Osteoblast (primary cell): ENCODE measurements around the gene CYLC2. TPM values are rescaled to one million over a fixed set of nuclear protein-coding genes. Genes with fewer than 3 reads are reported as not detected.

Experiments
- DNase-seq: peaks from one replicate; pipeline ENCODE4 v3.0.0; 2011; ENCODE audit warnings: low spot score, mixed read lengths; ENCODE audit not compliant: insufficient read length; ENCODE audit errors: missing footprints
- H2AFZ ChIP-seq: 2 replicates; pipeline ENCODE4 v1.6.0; 2011; ENCODE audit warnings: mild to moderate bottlenecking, low read length
- H3K27ac ChIP-seq: 2 replicates; pipeline ENCODE4 v1.5.1; 2011; ENCODE audit warnings: mild to moderate bottlenecking, low read depth, low read length, moderate library complexity
- H3K27me3 ChIP-seq: 2 replicates; pipeline ENCODE4 v1.6.0; 2012; ENCODE audit warnings: mild to moderate bottlenecking, control low read depth, inconsistent platforms, low read length, moderate library complexity; ENCODE audit not compliant: insufficient read depth
- H3K36me3 ChIP-seq: 2 replicates; pipeline ENCODE4 v1.5.1; 2011; ENCODE audit warnings: mild to moderate bottlenecking, low read length, control low read depth, moderate library complexity; ENCODE audit not compliant: insufficient read depth
- H3K4me1 ChIP-seq: 2 replicates; pipeline ENCODE4 v1.5.1; 2011; ENCODE audit warnings: mild to moderate bottlenecking, low read length, control low read depth, moderate library complexity; ENCODE audit not compliant: insufficient read depth
- H3K4me2 ChIP-seq: 2 replicates; pipeline ENCODE4 v1.6.0; 2011; ENCODE audit warnings: mild to moderate bottlenecking, low read length; ENCODE audit not compliant: insufficient read depth
- H3K4me3 ChIP-seq: fragments of 200-600 bp; sonication (generic); 3 replicates; pipeline ENCODE4 v1.5.1; 2012; ENCODE audit warnings: mild to moderate bottlenecking, low read length, inconsistent platforms; ENCODE audit not compliant: insufficient read depth
- H3K79me2 ChIP-seq: 2 replicates; pipeline ENCODE4 v1.6.0; 2012; ENCODE audit warnings: mild to moderate bottlenecking, low read length, control low read depth, inconsistent platforms; ENCODE audit not compliant: insufficient read depth
- H3K9me3 ChIP-seq: 2 replicates; pipeline ENCODE4 v1.5.1; 2011; ENCODE audit warnings: low read depth, low read length, control low read depth
- H4K20me1 ChIP-seq: 2 replicates; pipeline ENCODE4 v1.6.0; 2012; ENCODE audit warnings: mild to moderate bottlenecking, low read length, control low read depth; ENCODE audit not compliant: insufficient read depth
- total RNA-seq: library from RNA; depleted of rRNA; stranded (reverse); fragments of >200 nt; gene quantifications from 2 replicates; pipeline ENCODE4 v1.2.3, GENCODE V29; 2012
- TF ChIP-seq, protein P1 (sequence below): IDR thresholded peaks from 2 replicates; pipeline ENCODE4 v1.5.1; 2011; ENCODE audit warnings: mild to moderate bottlenecking, low read depth, low read length, moderate library complexity; ENCODE audit errors: extremely low read depth

The CYLC2 gene
- total RNA-seq, 1 donor = not detected

DNA sequence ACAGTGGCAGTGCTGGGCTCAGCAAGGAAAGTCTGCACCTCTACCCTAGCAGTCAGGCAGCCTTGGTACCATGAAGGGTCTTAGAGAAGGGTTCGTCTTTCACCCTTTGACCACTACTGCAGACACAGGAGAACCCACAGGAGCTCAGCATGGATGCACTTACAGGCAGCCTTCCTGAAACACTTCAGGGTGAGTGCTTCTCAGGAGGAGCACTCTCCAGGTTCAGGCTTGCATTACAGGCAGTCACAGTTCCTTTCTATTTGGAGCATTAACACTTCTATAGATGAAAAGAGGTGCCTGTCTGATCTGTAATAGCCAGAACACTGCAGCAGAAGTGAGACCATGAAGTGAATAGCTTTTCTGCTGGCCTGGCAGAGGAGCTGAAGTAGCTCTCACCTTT, 8.7 kb upstream of the CYLC2 start:
- no peak for DNase-seq
- Histone ChIP-seq H3K4me1 (no peaks in the 10 kb centered on the region), H3K79me2 (no peaks in the 10 kb centered on the region), H3K27me3 (no peaks in the 10 kb centered on the region), H3K9me3 (no peaks in the 10 kb centered on the region), H3K27ac (no peak overlapping the region), H3K36me3 (no peaks in the 10 kb centered on the region), H4K20me1 (no peaks in the 10 kb centered on the region), H3K4me2 (no peak overlapping the region), H3K4me3 (no peak overlapping the region), H2AFZ (no peak overlapping the region)
- TF ChIP-seq, protein P1, sequence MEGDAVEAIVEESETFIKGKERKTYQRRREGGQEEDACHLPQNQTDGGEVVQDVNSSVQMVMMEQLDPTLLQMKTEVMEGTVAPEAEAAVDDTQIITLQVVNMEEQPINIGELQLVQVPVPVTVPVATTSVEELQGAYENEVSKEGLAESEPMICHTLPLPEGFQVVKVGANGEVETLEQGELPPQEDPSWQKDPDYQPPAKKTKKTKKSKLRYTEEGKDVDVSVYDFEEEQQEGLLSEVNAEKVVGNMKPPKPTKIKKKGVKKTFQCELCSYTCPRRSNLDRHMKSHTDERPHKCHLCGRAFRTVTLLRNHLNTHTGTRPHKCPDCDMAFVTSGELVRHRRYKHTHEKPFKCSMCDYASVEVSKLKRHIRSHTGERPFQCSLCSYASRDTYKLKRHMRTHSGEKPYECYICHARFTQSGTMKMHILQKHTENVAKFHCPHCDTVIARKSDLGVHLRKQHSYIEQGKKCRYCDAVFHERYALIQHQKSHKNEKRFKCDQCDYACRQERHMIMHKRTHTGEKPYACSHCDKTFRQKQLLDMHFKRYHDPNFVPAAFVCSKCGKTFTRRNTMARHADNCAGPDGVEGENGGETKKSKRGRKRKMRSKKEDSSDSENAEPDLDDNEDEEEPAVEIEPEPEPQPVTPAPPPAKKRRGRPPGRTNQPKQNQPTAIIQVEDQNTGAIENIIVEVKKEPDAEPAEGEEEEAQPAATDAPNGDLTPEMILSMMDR = no peak

DNA sequence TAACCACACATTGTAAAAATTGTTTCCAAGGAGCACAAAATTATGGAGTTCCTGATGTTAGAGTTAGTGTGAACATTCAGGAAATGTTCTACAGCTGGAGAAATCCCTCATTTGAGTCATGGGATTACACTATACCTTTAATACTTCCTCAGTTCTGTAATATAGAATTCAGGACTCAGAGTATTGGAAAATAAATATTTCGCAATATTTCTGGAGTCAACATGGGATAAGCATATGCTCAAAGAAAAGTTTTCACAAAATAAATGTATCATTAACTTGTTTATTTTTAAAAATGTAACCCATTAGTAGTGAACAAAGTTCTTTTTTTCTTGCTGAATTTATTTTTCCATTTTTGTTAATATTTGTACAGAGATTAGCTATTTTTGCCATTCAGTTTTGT, 8.6 kb downstream of the CYLC2 start:
- no peaks in the 10 kb centered on the region for H3K27me3 ChIP-seq
- TF ChIP-seq, protein P1 = no peak
- no peak overlapping the region for H2AFZ ChIP-seq
- H3K4me3 ChIP-seq = no peak overlapping the region
- no peak for DNase-seq
- H3K36me3 ChIP-seq = no peaks in the 10 kb centered on the region
- H3K9me3 ChIP-seq = no peaks in the 10 kb centered on the region
- H3K27ac ChIP-seq = no peak overlapping the region
- no peaks in the 10 kb centered on the region for H3K79me2 ChIP-seq
- no peaks in the 10 kb centered on the region for H3K4me1 ChIP-seq
- H3K4me2 ChIP-seq = no peak overlapping the region
- H4K20me1 ChIP-seq = no peaks in the 10 kb centered on the region

DNA sequence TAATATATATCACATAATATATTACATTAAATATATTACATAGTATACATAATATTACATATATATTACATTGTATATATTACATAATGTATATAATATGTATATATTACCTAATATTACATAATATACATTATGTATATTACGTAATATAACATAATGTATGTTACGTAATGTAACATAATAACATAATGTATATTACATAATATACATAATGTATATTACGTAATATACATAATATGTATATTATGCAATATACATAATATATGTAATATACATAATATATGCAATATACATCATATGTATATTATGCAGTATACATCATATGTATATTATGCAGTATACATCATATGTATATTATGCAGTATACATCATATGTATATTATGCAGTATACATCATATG, 19.1 kb downstream of the CYLC2 start:
- Histone ChIP-seq H3K79me2 (no peaks in the 10 kb centered on the region), H3K27ac (no peak overlapping the region), H4K20me1 (no peaks in the 10 kb centered on the region), H3K9me3 (no peaks in the 10 kb centered on the region), H2AFZ (no peak overlapping the region), H3K27me3 (no peaks in the 10 kb centered on the region), H3K4me3 (no peak overlapping the region), H3K4me2 (no peak overlapping the region), H3K4me1 (no peaks in the 10 kb centered on the region), H3K36me3 (no peaks in the 10 kb centered on the region)
- TF ChIP-seq, protein P1 = no peak
- DNase-seq = no peak

DNA sequence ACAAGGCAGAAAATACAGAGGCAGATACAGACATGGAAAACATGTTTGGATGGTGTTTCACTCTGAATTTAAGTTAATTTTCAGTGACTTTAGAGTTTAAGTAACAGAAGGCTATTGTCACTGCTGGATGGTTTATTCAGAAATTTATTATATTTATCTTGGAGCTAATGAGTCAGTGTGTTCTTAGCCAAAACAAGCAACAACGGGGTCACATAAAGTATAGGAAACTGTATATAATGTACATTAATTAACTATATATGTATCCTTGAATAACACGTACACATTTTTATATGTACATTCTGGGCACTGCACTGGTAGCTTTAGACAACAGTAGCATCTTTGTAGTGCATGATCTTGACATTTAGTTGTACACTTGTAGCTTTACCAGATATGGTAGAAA, 30.7 kb downstream of the CYLC2 start:
- H3K4me3 ChIP-seq = no peak overlapping the region
- DNase-seq = no peak
- no peak overlapping the region for H3K27ac ChIP-seq
- H4K20me1 ChIP-seq = no peaks in the 10 kb centered on the region
- TF ChIP-seq, protein P1 = no peak
- no peaks in the 10 kb centered on the region for H3K79me2 ChIP-seq
- H3K9me3 ChIP-seq = peaks cover 6% of the 10 kb centered on the region
- H3K4me2 ChIP-seq = no peak overlapping the region
- no peaks in the 10 kb centered on the region for H3K27me3 ChIP-seq
- no peaks in the 10 kb centered on the region for H3K36me3 ChIP-seq
- H3K4me1 ChIP-seq = no peaks in the 10 kb centered on the region
- H2AFZ ChIP-seq = no peak overlapping the region
